HEK293T (cell line): ENCODE data around the gene ARMC9.

Experiments used
- BHLHE40 ChIP-seq: fragments of 450-650 bp; IDR thresholded peaks from 2 replicates; pipeline ENCODE4 v1.6.1; 2016; ENCODE audit warnings: mild to moderate bottlenecking, moderate library complexity, borderline replicate concordance
- FOXA1 ChIP-seq: fragments of 450-650 bp; IDR thresholded peaks from 2 replicates; pipeline ENCODE4 v1.6.1; 2016; ENCODE audit warnings: mild to moderate bottlenecking
- FOXM1 ChIP-seq: fragments of 450-650 bp; IDR thresholded peaks from 2 replicates; pipeline ENCODE4 v1.6.1; 2017; ENCODE audit warnings: mild to moderate bottlenecking, borderline replicate concordance
- TARDBP ChIP-seq: fragments of 450-650 bp; IDR thresholded peaks from 2 replicates; pipeline ENCODE4 v1.6.1; 2016

DNA sequence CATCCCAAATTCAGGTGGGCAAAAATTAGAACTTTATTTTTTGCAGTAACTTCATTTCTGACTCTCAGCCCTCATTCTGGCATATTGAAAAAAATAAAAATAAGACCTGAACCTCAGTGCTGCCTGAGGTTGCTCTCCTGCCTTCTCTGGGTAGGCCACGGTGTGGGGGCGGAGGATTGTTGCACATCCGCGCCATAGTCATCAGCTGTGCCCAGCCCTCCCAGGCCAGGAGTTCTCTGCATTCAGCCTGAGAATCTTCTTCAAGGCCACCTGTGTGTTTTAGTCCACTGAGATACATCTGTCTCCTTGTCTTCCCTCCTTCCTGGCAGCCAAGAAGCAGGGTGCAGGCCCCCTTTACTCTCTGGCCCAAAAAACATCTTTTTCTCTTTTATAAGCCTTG is 94.7 kb downstream of the ARMC9 start:
- no peak for TF ChIP-seq TARDBP
- TF ChIP-seq BHLHE40, result no peak
- no peak for TF ChIP-seq FOXA1
- no peak for TF ChIP-seq FOXM1
